Loucy (cell line): ENCODE measurements around the gene OPA3.

Experiments
- CTCF ChIP-seq: fragments of 200-600 bp; sonication (generic); conservative IDR thresholded peaks from 2 replicates; pipeline ENCODE4 v1.5.1; 2014; ENCODE audit warnings: mild to moderate bottlenecking, antibody characterized with exemption, low read length
- EZH2phosphoT487 ChIP-seq: fragments of 200-600 bp; IDR thresholded peaks from 2 replicates; pipeline ENCODE4 v1.6.1; 2018; ENCODE audit warnings: antibody characterized with exemption, mild to moderate bottlenecking, moderate library complexity, borderline replicate concordance

GRCh38 chr19:45600340-45600885 is 15.8 kb upstream of the OPA3 start:
- TF ChIP-seq CTCF, result no peak
- no peak for TF ChIP-seq EZH2phosphoT487
